GM12874 (cell line): ENCODE data around the gene LIPK.

Source experiments
- TF ChIP-seq, protein P1 (sequence below): IDR thresholded peaks from 2 replicates; pipeline ENCODE4 v1.5.1; 2011; ENCODE audit warnings: low read depth, mild to moderate bottlenecking, control low read depth, low read length, moderate library complexity; ENCODE audit not compliant: insufficient read depth

Gene LIPK

DNA sequence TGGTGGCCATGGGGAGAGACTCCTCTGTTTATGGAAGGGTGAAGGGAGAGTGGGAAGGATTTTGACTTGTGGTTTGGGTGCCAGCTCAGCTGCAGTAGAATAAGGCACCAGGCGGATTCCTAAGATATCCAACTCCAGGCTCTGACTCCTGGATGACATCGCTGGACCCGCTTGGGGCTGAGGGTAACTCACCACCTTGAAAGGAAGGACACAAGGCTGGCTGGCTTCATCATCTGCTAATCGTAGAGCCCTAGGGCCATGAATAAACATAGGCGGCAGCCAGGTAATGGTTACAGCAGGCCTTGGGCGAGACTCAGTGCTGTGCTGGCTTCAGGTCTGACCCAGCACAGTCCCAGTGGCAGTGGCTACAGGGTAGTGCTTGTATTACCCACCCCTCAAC, 16.7 kb upstream of the LIPK start:
- TF ChIP-seq, protein P1, sequence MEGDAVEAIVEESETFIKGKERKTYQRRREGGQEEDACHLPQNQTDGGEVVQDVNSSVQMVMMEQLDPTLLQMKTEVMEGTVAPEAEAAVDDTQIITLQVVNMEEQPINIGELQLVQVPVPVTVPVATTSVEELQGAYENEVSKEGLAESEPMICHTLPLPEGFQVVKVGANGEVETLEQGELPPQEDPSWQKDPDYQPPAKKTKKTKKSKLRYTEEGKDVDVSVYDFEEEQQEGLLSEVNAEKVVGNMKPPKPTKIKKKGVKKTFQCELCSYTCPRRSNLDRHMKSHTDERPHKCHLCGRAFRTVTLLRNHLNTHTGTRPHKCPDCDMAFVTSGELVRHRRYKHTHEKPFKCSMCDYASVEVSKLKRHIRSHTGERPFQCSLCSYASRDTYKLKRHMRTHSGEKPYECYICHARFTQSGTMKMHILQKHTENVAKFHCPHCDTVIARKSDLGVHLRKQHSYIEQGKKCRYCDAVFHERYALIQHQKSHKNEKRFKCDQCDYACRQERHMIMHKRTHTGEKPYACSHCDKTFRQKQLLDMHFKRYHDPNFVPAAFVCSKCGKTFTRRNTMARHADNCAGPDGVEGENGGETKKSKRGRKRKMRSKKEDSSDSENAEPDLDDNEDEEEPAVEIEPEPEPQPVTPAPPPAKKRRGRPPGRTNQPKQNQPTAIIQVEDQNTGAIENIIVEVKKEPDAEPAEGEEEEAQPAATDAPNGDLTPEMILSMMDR: no peak

DNA sequence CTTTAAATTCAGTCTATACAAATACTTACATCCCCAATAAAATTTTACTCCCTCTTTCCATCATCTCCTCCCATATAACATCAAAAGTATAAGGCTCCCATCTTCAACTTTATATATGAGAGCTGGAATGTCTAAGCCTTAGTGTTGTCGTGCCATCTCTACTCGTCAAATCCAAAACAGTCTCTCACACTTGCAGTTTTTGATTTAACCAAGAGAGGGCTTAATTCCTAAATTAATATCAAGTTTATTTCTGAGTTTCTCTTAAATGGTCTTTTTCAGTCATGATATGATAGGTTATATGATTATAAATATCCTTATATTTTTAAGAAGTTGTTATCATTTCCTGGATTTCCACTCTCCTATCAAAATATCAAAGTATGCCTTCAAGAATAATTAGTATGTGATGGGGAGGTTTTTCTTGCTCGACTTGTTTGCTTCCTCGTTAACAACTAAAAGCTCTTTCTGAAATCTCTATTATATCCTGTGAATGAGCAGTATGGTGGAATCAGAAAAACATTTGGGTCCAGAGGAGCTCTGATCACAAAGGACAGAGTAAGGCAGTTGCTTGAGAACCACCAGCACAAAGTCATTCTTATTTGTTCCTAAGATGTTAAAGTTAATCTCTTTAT, 12.5 kb upstream of the LIPK start:
- TF ChIP-seq, protein P1: no peak

DNA sequence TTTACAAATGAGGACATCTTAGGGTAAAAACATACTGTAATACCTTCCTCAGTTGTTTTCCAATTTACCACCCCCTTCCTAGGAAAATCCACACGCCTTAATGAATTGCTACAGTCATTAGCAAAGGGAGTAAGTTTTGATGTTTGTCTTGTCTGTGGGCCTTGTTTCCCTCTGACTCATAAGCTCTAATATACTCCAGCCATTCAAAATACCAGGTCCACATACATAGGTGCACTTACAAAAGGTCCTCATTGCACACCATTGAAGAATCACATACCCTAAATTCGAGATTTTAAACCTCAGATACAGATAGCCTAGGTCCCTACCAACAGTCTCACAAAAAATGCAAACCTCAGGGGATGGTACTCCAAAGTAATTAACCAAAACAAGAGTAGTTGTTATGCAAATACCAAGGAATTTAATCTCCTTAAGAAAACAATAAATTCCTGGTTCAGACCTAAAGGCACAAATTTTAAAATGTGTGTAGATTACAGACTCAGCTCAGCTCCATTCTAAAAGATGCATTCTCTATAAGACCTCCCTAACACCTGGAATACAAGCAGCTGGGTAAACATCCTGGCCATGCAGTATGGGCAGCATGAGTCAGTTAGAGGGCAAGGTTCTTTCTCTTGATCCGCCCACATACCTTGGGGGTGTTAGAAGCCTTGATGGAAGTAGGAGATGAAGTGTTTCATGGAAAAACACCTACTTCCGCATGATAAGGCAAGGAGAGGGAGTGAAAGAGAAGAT, 3.0 kb upstream of the LIPK start:
- TF ChIP-seq, protein P1: no peak

DNA sequence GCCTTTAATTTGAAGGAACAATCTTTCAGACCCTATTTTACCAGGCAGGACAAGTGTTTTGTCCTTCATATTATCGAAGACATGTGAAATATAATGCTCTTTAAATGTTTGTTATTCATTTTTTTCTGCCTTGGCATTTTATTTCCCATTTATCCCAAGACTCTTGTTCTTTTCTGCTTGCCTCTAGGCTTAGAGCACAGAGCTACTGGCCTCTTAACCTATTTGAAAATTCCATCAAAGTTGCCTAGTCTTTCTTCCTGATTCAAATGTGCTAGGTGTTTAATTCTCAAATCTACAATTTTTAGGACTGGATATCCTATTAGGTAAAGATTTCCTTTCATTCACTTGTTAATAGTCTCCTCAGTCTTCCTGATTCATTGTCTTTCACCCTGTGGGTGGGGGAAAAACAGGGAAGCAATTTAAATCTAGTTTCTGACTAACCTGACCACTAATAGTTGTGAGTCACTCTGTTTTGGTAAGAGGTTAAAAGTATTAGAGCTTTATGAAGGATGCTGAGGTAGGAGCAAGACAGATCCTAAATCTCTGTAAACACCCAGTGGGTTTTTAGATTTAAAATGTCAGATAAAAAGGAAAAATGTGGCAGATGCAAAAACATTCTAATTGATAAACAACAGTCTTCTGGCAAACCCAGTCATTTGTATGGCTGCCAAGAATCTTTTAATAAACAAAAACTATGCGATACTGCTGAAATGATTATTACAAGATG, 1.5 kb downstream of the LIPK start:
- TF ChIP-seq, protein P1: no peak

DNA sequence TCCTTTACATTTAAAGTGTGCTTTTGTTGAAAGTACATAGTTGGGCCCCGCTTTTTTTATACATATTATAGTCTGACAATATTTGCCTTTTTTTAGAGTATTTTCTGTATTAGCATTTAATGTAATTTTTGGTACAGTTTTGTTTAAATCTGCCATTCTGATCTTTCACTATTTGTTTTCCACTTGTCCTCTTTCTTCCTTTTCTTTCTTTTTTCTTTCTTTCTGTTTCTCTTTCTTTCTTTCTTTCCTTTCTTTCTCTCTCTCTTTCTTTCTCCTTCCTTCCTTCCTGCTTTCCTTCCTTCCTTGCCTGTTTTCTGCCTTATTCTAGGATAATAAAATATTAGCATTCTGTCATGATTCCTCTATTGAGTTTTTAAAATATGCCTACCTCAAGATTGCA, 9.5 kb downstream of the LIPK start:
- TF ChIP-seq, protein P1: no peak

DNA sequence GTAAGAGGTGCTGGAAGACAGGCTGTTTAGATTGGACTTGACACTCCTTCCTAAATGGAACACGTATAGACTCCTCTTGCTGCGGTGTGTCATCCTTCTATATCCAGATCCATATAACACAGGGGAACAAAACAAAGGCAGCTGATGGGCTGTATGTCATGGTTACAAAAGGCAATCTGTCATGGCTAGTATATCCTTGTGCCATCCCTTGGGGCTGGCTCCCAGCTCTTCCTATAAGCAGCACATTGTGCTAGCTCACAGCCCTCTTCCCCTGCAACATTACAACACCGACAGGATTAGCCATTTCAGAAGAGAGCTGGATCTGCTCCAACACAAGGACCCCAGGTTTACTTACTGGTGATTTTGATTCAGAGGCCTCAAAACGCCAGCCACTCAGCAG, 15.3 kb downstream of the LIPK start:
- TF ChIP-seq, protein P1: no peak

DNA sequence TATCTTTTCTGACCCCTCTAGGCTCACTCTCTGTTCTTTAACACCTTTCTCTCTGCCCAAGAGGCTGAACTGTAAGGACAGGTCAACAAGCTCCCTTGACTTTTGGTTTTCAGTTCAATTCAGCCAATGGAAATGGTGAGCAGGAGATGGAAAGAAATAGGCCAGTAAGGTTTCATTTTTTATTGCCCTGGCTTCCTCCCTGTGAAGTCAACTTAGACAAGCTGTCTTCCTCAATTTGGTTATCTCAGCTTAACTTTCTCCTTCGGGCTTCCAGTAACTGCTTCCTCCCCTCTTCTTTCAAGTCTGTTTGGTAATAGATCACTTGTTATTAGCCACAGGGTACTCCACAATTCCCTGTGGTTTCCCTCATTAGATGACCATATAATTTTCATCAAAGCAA, 19.7 kb downstream of the LIPK start:
- TF ChIP-seq, protein P1: no peak
